Measurements from ENCODE around the gene LBH. TPM values are rescaled to one million over a fixed set of nuclear protein-coding genes. Genes with fewer than 3 reads are reported as not detected.

Gene LBH
- total RNA-seq, 1 donor from 2014 or later: 51.7 TPM

- no peak overlapping the region for H3K4me3 ChIP-seq (ENCODE audit: insufficient read depth, low read depth, low read length)
- H3K27ac ChIP-seq (ENCODE audit: low read depth, low read length): peak overlapping the region; percentile 87
- no peak overlapping the region for H3K4me3 Mint-ChIP-seq (ENCODE audit: unreplicated experiment)
- no peak overlapping the region for H2AFZ ChIP-seq (ENCODE audit: low read depth, low read length)
- H3K79me2 ChIP-seq (ENCODE audit: insufficient read depth, low read length): no peaks in the 10 kb centered on the region
- TF ChIP-seq CTCF (IDR thresholded peaks at IDR 0.05; ENCODE audit: insufficient read depth, low read depth, low read length): no peak
- no peak for TF ChIP-seq EZH2 (IDR thresholded peaks at IDR 0.05; ENCODE audit: insufficient read depth, low read length)
- H3K36me3 ChIP-seq (ENCODE audit: insufficient read depth, low read length): no peaks in the 10 kb centered on the region
- H4K20me1 ChIP-seq (ENCODE audit: insufficient read depth, low read length): no peaks in the 10 kb centered on the region
- no peak for DNase-seq (ENCODE audit: low read depth)
- no peak overlapping the region for H3K4me2 ChIP-seq (ENCODE audit: low read length)
- H3K36me3 Mint-ChIP-seq (ENCODE audit: low read depth, unreplicated experiment): no peaks in the 10 kb centered on the region
- FAIRE-seq: no peak
- peaks cover 3% of the 10 kb centered on the region for H3K9me3 Mint-ChIP-seq (ENCODE audit: unreplicated experiment)
- H3K4me1 ChIP-seq (ENCODE audit: insufficient read depth, low read length): peaks cover 12% of the 10 kb centered on the region
- no peaks in the 10 kb centered on the region for H3K27me3 ChIP-seq (ENCODE audit: insufficient read depth, low read length)
- peak overlapping the region; percentile 70 for H3K9ac ChIP-seq (ENCODE audit: low read length)
- peak overlapping the region; percentile 89 for H3K27ac Mint-ChIP-seq (ENCODE audit: unreplicated experiment)
- peaks cover 14% of the 10 kb centered on the region for H3K4me1 Mint-ChIP-seq (ENCODE audit: low read depth, unreplicated experiment)
- no peaks in the 10 kb centered on the region for H3K27me3 Mint-ChIP-seq (ENCODE audit: low read depth, unreplicated experiment)
- H3K9me3 ChIP-seq (ENCODE audit: insufficient read depth, low read depth, low read length): no peaks in the 10 kb centered on the region
These were observed 62.8 kb downstream of the LBH start for GRCh38 chr2:30294133-30294532.

GRCh38 chr2:30296496-30296895 is 65.2 kb downstream of the LBH start:
- no peak overlapping the region for H3K9ac ChIP-seq (ENCODE audit: low read length)
- Mint-ChIP-seq H3K4me1 (ENCODE audit: low read depth, unreplicated experiment) (peaks cover 12% of the 10 kb centered on the region), H3K27ac (ENCODE audit: unreplicated experiment) (no peak overlapping the region), H3K27me3 (ENCODE audit: low read depth, unreplicated experiment) (no peaks in the 10 kb centered on the region), H3K4me3 (ENCODE audit: unreplicated experiment) (no peak overlapping the region), H3K36me3 (ENCODE audit: low read depth, unreplicated experiment) (no peaks in the 10 kb centered on the region), H3K9me3 (ENCODE audit: unreplicated experiment) (peaks cover 3% of the 10 kb centered on the region)
- no peaks in the 10 kb centered on the region for H4K20me1 ChIP-seq (ENCODE audit: insufficient read depth, low read length)
- H3K27ac ChIP-seq (ENCODE audit: low read depth, low read length): no peak overlapping the region
- TF ChIP-seq CTCF (IDR thresholded peaks at IDR 0.05; ENCODE audit: insufficient read depth, low read depth, low read length): no peak
- no peak overlapping the region for H3K4me2 ChIP-seq (ENCODE audit: low read length)
- no peak for FAIRE-seq
- H3K4me1 ChIP-seq (ENCODE audit: insufficient read depth, low read length): peaks cover 28% of the 10 kb centered on the region
- H2AFZ ChIP-seq (ENCODE audit: low read depth, low read length): no peak overlapping the region
- no peaks in the 10 kb centered on the region for H3K36me3 ChIP-seq (ENCODE audit: insufficient read depth, low read length)
- no peak for DNase-seq (ENCODE audit: low read depth)
- no peaks in the 10 kb centered on the region for H3K79me2 ChIP-seq (ENCODE audit: insufficient read depth, low read length)
- no peaks in the 10 kb centered on the region for H3K27me3 ChIP-seq (ENCODE audit: insufficient read depth, low read length)
- no peaks in the 10 kb centered on the region for H3K9me3 ChIP-seq (ENCODE audit: insufficient read depth, low read depth, low read length)
- H3K4me3 ChIP-seq (ENCODE audit: insufficient read depth, low read depth, low read length): no peak overlapping the region

GRCh38 chr2:30298302-30298701 is 67.0 kb downstream of the LBH start:
- Histone ChIP-seq H3K9ac (ENCODE audit: low read length) (no peak overlapping the region), H4K20me1 (ENCODE audit: insufficient read depth, low read length) (no peaks in the 10 kb centered on the region), H3K79me2 (ENCODE audit: insufficient read depth, low read length) (no peaks in the 10 kb centered on the region), H3K27ac (ENCODE audit: low read depth, low read length) (no peak overlapping the region), H3K27me3 (ENCODE audit: insufficient read depth, low read length) (no peaks in the 10 kb centered on the region), H3K4me3 (ENCODE audit: insufficient read depth, low read depth, low read length) (no peak overlapping the region), H3K36me3 (ENCODE audit: insufficient read depth, low read length) (no peaks in the 10 kb centered on the region), H3K4me1 (ENCODE audit: insufficient read depth, low read length) (peaks cover 26% of the 10 kb centered on the region), H3K4me2 (ENCODE audit: low read length) (no peak overlapping the region), H3K9me3 (ENCODE audit: insufficient read depth, low read depth, low read length) (no peaks in the 10 kb centered on the region), H2AFZ (ENCODE audit: low read depth, low read length) (no peak overlapping the region)
- Mint-ChIP-seq H3K27ac (ENCODE audit: unreplicated experiment) (no peak overlapping the region), H3K9me3 (ENCODE audit: unreplicated experiment) (peaks cover 3% of the 10 kb centered on the region), H3K27me3 (ENCODE audit: low read depth, unreplicated experiment) (peaks cover 14% of the 10 kb centered on the region), H3K36me3 (ENCODE audit: low read depth, unreplicated experiment) (no peaks in the 10 kb centered on the region), H3K4me1 (ENCODE audit: low read depth, unreplicated experiment) (peaks cover 11% of the 10 kb centered on the region), H3K4me3 (ENCODE audit: unreplicated experiment) (no peak overlapping the region)
- TF ChIP-seq EZH2 (IDR thresholded peaks at IDR 0.05; ENCODE audit: insufficient read depth, low read length) (no peak), CTCF (IDR thresholded peaks at IDR 0.05; ENCODE audit: insufficient read depth, low read depth, low read length) (no peak)
- no peak for FAIRE-seq
- no peak for DNase-seq (ENCODE audit: low read depth)
